Common myeloid progenitor, CD34-positive (primary cell): ENCODE data around the gene DNAJA3.
A peak's percentile ranks its signal among the peaks of the same experiment; 100 is the strongest.

Source experiments
- CTCF ChIA-PET: fragments of 350-600 bp; sonication (Branson Sonifier 250); formaldehyde crosslinking; loops from one replicate; lab custom pipeline; 2021; ENCODE audit warnings: antibody characterized with exemption; lab: Charles Lee
- POLR2A ChIA-PET: fragments of 350-600 bp; sonication (Branson Sonifier 250); formaldehyde crosslinking; loops from one replicate; lab custom pipeline; 2021; ENCODE audit warnings: antibody characterized with exemption; lab: Charles Lee
- DNase-seq, 3 donors: peaks; one replicate each; pipeline versions ENCODE4 v3.0.0 to v3.0.0-alpha.2; 2013
- H3K27ac ChIP-seq, 2 experiments: 1 replicate in 1 of 2; 2 replicates in 1 of 2; pipeline ENCODE4 v1.7.0; 2013; ENCODE audit warnings: inconsistent platforms in 2 of 2, low read length in 2 of 2, mild to moderate bottlenecking in 2 of 2, low read depth in 1 of 2, moderate library complexity in 1 of 2; ENCODE audit not compliant: severe bottlenecking in 2 of 2, insufficient read depth in 1 of 2, poor library complexity in 1 of 2
- H3K27me3 ChIP-seq, 5 experiments: replicated peaks in 2 of 5; 1 replicate in 3 of 5; 2 replicates in 2 of 5; pipeline versions ENCODE4 v1.6.1 to v1.7.0; 2013; ENCODE audit warnings: low read length in 4 of 5, mild to moderate bottlenecking in 2 of 5, moderate library complexity in 2 of 5, inconsistent platforms in 1 of 5; ENCODE audit not compliant: insufficient read depth in 5 of 5, control insufficient read depth in 4 of 5
- H3K36me3 ChIP-seq, 4 experiments: 1 replicate in 2 of 4; 2 replicates in 2 of 4; pipeline versions ENCODE4 v1.6.1 to v1.7.0; 2013; ENCODE audit warnings: low read length in 3 of 4, control low read depth in 1 of 4, mild to moderate bottlenecking in 1 of 4; ENCODE audit not compliant: control insufficient read depth in 4 of 4, insufficient read depth in 4 of 4
- H3K4me1 ChIP-seq, 4 experiments: 1 replicate in 3 of 4; 2 replicates in 1 of 4; pipeline versions ENCODE4 v1.6.1 to v1.7.1; 2013; ENCODE audit warnings: low read length in 3 of 4, mild to moderate bottlenecking in 3 of 4, control low read depth in 1 of 4, inconsistent platforms in 1 of 4, moderate library complexity in 1 of 4; ENCODE audit not compliant: control insufficient read depth in 4 of 4, insufficient read depth in 4 of 4; ENCODE audit errors: control extremely low read depth in 1 of 4
- H3K4me3 ChIP-seq, 7 experiments: 1 replicate in 4 of 7; 2 replicates in 3 of 7; pipeline versions ENCODE4 v1.5.1 to v1.7.0; 2013; ENCODE audit warnings: mild to moderate bottlenecking in 7 of 7, low read length in 6 of 7, moderate library complexity in 6 of 7, inconsistent platforms in 2 of 7, low read depth in 2 of 7, control low read depth in 1 of 7; ENCODE audit not compliant: insufficient read depth in 4 of 7, control insufficient read depth in 1 of 7; ENCODE audit errors: extremely low read depth in 1 of 7
- H3K9me3 ChIP-seq, 5 experiments: 1 replicate in 4 of 5; 2 replicates in 1 of 5; pipeline versions ENCODE4 v1.6.1 to v1.7.1; 2013; ENCODE audit warnings: low read length in 4 of 5, mild to moderate bottlenecking in 2 of 5, inconsistent platforms in 1 of 5, low read depth in 1 of 5, moderate library complexity in 1 of 5; ENCODE audit not compliant: control insufficient read depth in 4 of 5, insufficient read depth in 2 of 5; ENCODE audit errors: control extremely low read depth in 1 of 5
- WGBS: methylation state at CpG from one replicate; pipeline ENCODE4 v1.1.5; 2013; ENCODE audit not compliant: insufficient coverage; 5-methylcytosine and 5-hydroxymethylcytosine counted together

Gene DNAJA3

DNA sequence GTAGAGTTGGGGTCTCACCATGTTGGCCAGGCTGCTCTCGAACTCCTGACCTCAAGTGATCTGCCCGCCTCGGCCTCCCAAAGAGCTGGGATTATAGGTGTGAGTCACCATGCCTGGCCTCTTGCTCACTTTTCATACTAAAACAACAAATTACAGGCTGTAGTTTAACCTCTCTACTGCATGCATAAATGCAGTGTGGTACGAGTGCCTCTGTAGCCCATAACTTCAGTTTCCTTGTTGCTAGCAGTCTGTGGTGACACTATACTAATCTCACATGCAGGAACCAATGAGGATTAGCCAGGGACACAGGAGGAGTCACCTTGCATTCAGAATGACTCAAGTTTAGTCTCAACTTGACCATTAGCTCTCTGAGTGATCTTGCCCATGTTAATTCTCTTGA is 70.6 kb downstream of the DNAJA3 start:
- H3K36me3 ChIP-seq = peaks cover 0 to 18% (median 7%) of the 10 kb centered on the region in 4 experiments
- ChIA-PET POLR2A (no interaction called here), CTCF (interaction anchor here (1.3 to 2.6 kb wide), 2 partner anchors 10 to 11 kb away, joined by 6 to 10 read pairs; no protein-coding TSS in a partner anchor)
- no peak for DNase-seq
- H3K27ac ChIP-seq = no peak overlapping the region
- no peaks in the 10 kb centered on the region for H3K4me1 ChIP-seq
- H3K27me3 ChIP-seq = no peaks in the 10 kb centered on the region
- no peak overlapping the region for H3K4me3 ChIP-seq
- WGBS = 90% methylated on average over 4 of the region's 4 CpGs
- no peaks in the 10 kb centered on the region for H3K9me3 ChIP-seq

DNA sequence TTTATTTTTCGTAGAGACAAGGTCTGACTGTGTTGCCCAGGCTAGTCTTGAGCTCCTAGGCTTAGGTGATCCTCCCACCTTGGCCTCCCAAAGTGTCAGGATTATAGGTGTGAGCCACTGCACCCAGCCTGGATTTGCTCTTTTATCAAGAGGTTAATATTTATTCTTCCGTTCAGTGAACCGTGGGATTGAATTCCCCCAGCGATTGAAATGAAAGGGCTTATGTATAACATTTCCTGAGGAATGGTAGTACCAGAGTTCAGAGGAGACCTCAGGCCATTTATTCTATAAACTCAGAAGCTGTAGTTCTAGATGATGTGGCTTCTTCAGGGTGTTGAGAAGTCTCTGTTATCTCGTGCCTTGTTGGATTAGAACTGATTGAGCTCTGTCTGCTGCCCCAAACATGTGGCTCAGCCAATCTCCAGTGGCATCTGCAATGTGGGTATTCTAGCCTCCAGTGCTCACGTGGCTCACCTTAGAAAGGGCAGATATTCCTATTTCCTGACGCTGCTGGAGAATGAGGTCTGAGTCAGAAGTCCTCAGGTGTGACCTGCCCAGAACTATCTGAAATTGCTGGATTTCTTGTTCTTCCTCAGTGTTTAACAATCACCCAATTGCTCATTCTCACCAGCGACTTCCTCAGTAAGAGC is 73.0 kb downstream of the DNAJA3 start:
- DNase-seq = no peak
- H3K27me3 ChIP-seq = no peaks in the 10 kb centered on the region
- no peaks in the 10 kb centered on the region for H3K4me1 ChIP-seq
- no peak overlapping the region for H3K4me3 ChIP-seq
- no peaks in the 10 kb centered on the region for H3K9me3 ChIP-seq
- CTCF ChIA-PET = interaction anchor here (5.1 kb wide), 1 partner anchor 11 kb away, joined by 29 read pairs; no protein-coding TSS in a partner anchor
- WGBS = 97% methylated on average over 6 of the region's 8 CpGs
- no peak overlapping the region for H3K27ac ChIP-seq
- H3K36me3 ChIP-seq = peaks cover 0 to 18% (median 7%) of the 10 kb centered on the region in 4 experiments
- POLR2A ChIA-PET = no interaction called here

DNA sequence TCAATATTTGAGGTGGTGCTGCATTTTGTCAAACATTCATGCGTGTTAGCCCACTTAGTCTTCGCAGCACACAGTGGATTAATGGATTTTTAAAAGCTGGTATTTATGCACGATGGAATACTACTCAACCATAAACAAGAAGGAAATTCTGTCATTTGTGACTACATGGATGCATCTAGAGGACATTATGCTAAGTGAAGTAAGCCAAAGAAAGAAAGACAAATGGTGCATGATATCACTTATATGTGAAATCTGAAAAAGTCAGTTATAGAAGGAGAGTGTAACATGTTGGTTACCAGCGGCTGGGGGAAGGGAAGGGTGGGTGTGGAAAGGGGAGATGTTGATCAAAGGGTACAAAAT is 73.5 kb downstream of the DNAJA3 start:
- H3K36me3 ChIP-seq = peaks cover 0 to 18% (median 7%) of the 10 kb centered on the region in 4 experiments
- H3K4me1 ChIP-seq = peaks cover 0 to 4% (median 2%) of the 10 kb centered on the region in 4 experiments
- H3K27ac ChIP-seq = no peak overlapping the region
- no peaks in the 10 kb centered on the region for H3K27me3 ChIP-seq
- ChIA-PET POLR2A (no interaction called here), CTCF (interaction anchor here (5.1 kb wide), 1 partner anchor 11 kb away, joined by 29 read pairs; no protein-coding TSS in a partner anchor)
- no peaks in the 10 kb centered on the region for H3K9me3 ChIP-seq
- no peak for DNase-seq
- no peak overlapping the region for H3K4me3 ChIP-seq
- 100% methylated on average over 1 of the region's 4 CpGs for WGBS

DNA sequence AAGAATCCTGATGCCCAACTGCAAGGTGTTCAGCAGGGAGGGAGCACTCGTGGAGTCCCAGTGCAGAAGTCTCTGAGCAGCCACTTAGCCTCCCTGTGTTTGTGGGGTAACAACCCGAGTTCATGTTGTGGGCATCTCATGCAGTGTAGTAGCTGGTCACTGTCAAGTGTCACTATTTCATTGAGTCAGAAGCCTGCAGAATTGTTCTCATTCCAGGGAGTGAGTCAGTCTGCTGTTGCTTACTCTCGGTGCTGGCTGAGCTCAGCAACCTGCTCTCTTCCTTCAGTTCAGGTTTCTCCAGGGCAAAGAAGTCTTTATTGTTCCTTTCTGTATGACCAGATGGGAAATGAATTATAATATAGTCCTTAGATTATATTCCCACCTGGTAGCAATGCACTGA is 74.6 kb downstream of the DNAJA3 start:
- WGBS = 100% methylated on average over 1 of the region's 3 CpGs
- Histone ChIP-seq H3K4me1 (peaks cover 4 to 10% (median 8%) of the 10 kb centered on the region in 4 experiments), H3K9me3 (no peaks in the 10 kb centered on the region), H3K27ac (no peak overlapping the region), H3K36me3 (peaks cover 0 to 18% (median 7%) of the 10 kb centered on the region in 4 experiments), H3K27me3 (no peaks in the 10 kb centered on the region), H3K4me3 (no peak overlapping the region)
- POLR2A ChIA-PET = no interaction called here
- CTCF ChIA-PET = interaction anchor here (0.7 to 5.1 kb wide), 7 partner anchors 9 to 77 kb away, joined by 3 to 29 read pairs (median 4); no protein-coding TSS in a partner anchor
- DNase-seq = no peak

GRCh38 chr16:4501071-4501478 is 75.4 kb downstream of the DNAJA3 start:
- POLR2A ChIA-PET = no interaction called here
- 96% methylated on average over 4 of the region's 5 CpGs for WGBS

GRCh38 chr16:4505356-4506147 is 79.9 kb downstream of the DNAJA3 start:
- ChIA-PET CTCF (interaction anchor here (0.6 to 15.2 kb wide), 30 partner anchors 9 to 451 kb away, joined by 3 to 375 read pairs (median 4); partner anchors contain the start of genes C16orf96, HMOX2 and UBALD1), POLR2A (no interaction called here)
- Histone ChIP-seq H3K27ac (peak overlapping the region; percentile 56 to 76), H3K9me3 (no peaks in the 10 kb centered on the region), H3K27me3 (no peaks in the 10 kb centered on the region), H3K4me3 (peak overlapping the region in 4 of 7 experiments; percentile 21 to 55 (median 39)), H3K36me3 (peaks cover 2 to 43% (median 24%) of the 10 kb centered on the region in 4 experiments), H3K4me1 (peaks cover 16 to 25% (median 22%) of the 10 kb centered on the region in 4 experiments)
- 13% methylated on average over 12 of the region's 13 CpGs for whole genome bisulfite sequencing
- peak; percentile 84 to 98 (median 97) for DNase-seq

More at GRCh38 chr16:4501071-4501478, 75.4 kb downstream of the DNAJA3 start:
- H3K9me3 ChIP-seq = no peaks in the 10 kb centered on the region
- peaks cover 11 to 18% (median 16%) of the 10 kb centered on the region in 4 experiments for H3K4me1 ChIP-seq
- no peak for DNase-seq
- no peaks in the 10 kb centered on the region for H3K27me3 ChIP-seq
- H3K36me3 ChIP-seq = peaks cover 0 to 18% (median 7%) of the 10 kb centered on the region in 4 experiments
- H3K27ac ChIP-seq = no peak overlapping the region
- no peak overlapping the region for H3K4me3 ChIP-seq
- CTCF ChIA-PET = interaction anchor here (0.7 to 5.1 kb wide), 9 partner anchors 9 to 78 kb away, joined by 3 to 29 read pairs (median 4); partner anchors contain the start of gene C16orf96
